Peyer's patch (tissue), 4 donors: ENCODE measurements around the gene AEBP2.

Experiments used
- CTCF ChIP-seq, 6 experiments: fragments of 450-650 bp in 4 of 6; fragments of 200-600 bp in 2 of 6; sonication (generic) in 1 of 6; IDR thresholded peaks; one replicate each; pipeline ENCODE4 v1.5.1; 2017 to 2019; ENCODE audit warnings: antibody characterized with exemption in 6 of 6, mild to moderate bottlenecking in 3 of 6, moderate library complexity in 1 of 6
- POLR2A ChIP-seq, 2 donors: fragments of 450-650 bp; IDR thresholded peaks; one replicate each; pipeline ENCODE4 v1.5.1; 2017; ENCODE audit warnings: antibody characterized with exemption in 2 of 2, mild to moderate bottlenecking in 2 of 2, moderate library complexity in 2 of 2

- no peak for TF ChIP-seq CTCF (IDR thresholded peaks at IDR 0.05)
- no peak for TF ChIP-seq POLR2A (IDR thresholded peaks at IDR 0.05)
Observed at GRCh38 chr12:19515179-19515578, 75.9 kb downstream of the AEBP2 start.
